IMR-90 (cell line): Measurements from ENCODE around the gene PRORP. TPM values are rescaled to one million over a fixed set of nuclear protein-coding genes. Genes with fewer than 3 reads are reported as not detected.

Source experiments
- ATAC-seq: fragments of 200-7000 bp; cut with Tn5 transposase; 2 replicates; pipeline ENCODE4 v1.9.1; 2020; ENCODE audit warnings: low read depth, mild to moderate bottlenecking, moderate library complexity
- BruUV-seq: library from RNA; stranded (reverse); fragments of 400-500 nt; replicated peaks from 2 replicates; lab custom pipeline; 2021; lab: Mats Ljungman, UMichigan
- CTCF ChIA-PET: fragments of 300-600 bp; formaldehyde crosslinking; extraction: SDS; loops from one replicate; lab custom pipeline; 2021; ENCODE audit warnings: antibody characterized with exemption; lab: Yijun Ruan, JAX
- POLR2A ChIA-PET: fragments of 300-600 bp; sonication (Branson Sonifier 250); formaldehyde crosslinking; loops from one replicate; lab custom pipeline; 2022; ENCODE audit warnings: antibody characterized with exemption; ENCODE audit not compliant: unreplicated experiment; lab: Charles Lee
- DNase-seq: peaks from one replicate; pipeline ENCODE4 v3.0.0; 2013
- H2AFZ ChIP-seq: replicated peaks from 2 replicates; pipeline ENCODE3; 2013; ENCODE audit warnings: low read length, mild to moderate bottlenecking; ENCODE audit not compliant: poor library complexity
- H2AK5ac ChIP-seq: 2 replicates; pipeline ENCODE4 v1.6.1; 2013; ENCODE audit warnings: low read depth, low read length, inconsistent platforms
- H2AK9ac ChIP-seq: replicated peaks from 2 replicates; pipeline ENCODE3; 2013; ENCODE audit warnings: mild to moderate bottlenecking, low read depth, low read length, moderate library complexity; ENCODE audit not compliant: poor library complexity
- H2BK120ac ChIP-seq: 2 replicates; pipeline ENCODE4 v1.6.1; 2013; ENCODE audit warnings: low read depth, low read length, inconsistent platforms
- H2BK15ac ChIP-seq: 3 replicates; pipeline ENCODE4 v1.6.1; 2013; ENCODE audit warnings: low read depth, low read length, inconsistent platforms
- H2BK20ac ChIP-seq: 2 replicates; pipeline ENCODE4 v1.6.1; 2013; ENCODE audit warnings: low read depth, mild to moderate bottlenecking, inconsistent platforms, low read length, moderate library complexity
- H2BK5ac ChIP-seq: 2 replicates; pipeline ENCODE4 v1.6.1; 2013; ENCODE audit warnings: mild to moderate bottlenecking, low read depth, low read length, inconsistent platforms; ENCODE audit not compliant: poor library complexity, severe bottlenecking
- H3K14ac ChIP-seq: replicated peaks from 2 replicates; pipeline ENCODE4 v1.6.1; 2013; ENCODE audit warnings: low read depth, low read length, inconsistent platforms
- H3K18ac ChIP-seq: 2 replicates; pipeline ENCODE4 v1.6.1; 2013; ENCODE audit warnings: low read depth, low read length, control low read depth
- H3K23ac ChIP-seq: 2 replicates; pipeline ENCODE4 v1.6.1; 2013; ENCODE audit warnings: low read depth, low read length, inconsistent platforms
- H3K27ac ChIP-seq: 2 replicates; pipeline ENCODE4 v1.5.1; 2013; ENCODE audit warnings: mild to moderate bottlenecking, control low read depth, low read length; ENCODE audit not compliant: insufficient read depth
- H3K27me3 ChIP-seq: 2 replicates; pipeline ENCODE4 v1.6.1; 2013; ENCODE audit warnings: low read length; ENCODE audit not compliant: control insufficient read depth, insufficient read depth
- H3K36me3 ChIP-seq: 2 replicates; pipeline ENCODE4 v1.6.1; 2013; ENCODE audit warnings: low read length, mixed read lengths; ENCODE audit not compliant: control insufficient read depth, insufficient read depth
- H3K4ac ChIP-seq: 2 replicates; pipeline ENCODE4 v1.6.1; 2013; ENCODE audit warnings: low read depth, low read length, inconsistent platforms
- H3K4me1 ChIP-seq: 2 replicates; pipeline ENCODE4 v1.6.1; 2013; ENCODE audit warnings: low read length, mixed read lengths; ENCODE audit not compliant: control insufficient read depth, insufficient read depth
- H3K4me2 ChIP-seq: 2 replicates; pipeline ENCODE4 v1.6.1; 2013; ENCODE audit warnings: low read depth, mild to moderate bottlenecking, control low read depth, low read length, moderate library complexity
- H3K4me3 ChIP-seq: 2 replicates; pipeline ENCODE4 v1.5.1; 2013; ENCODE audit warnings: low read depth, mild to moderate bottlenecking, control low read depth, low read length, moderate library complexity; ENCODE audit not compliant: insufficient read depth
- H3K56ac ChIP-seq: 2 replicates; pipeline ENCODE4 v1.6.1; 2013; ENCODE audit warnings: low read length, inconsistent platforms; ENCODE audit not compliant: insufficient read depth; ENCODE audit errors: extremely low read depth
- H3K79me1 ChIP-seq, 2 experiments: 2 replicates each; pipeline ENCODE4 v1.6.1; 2013; ENCODE audit warnings: low read length in 2 of 2, inconsistent platforms in 1 of 2, low read depth in 1 of 2
- H3K9ac ChIP-seq: 2 replicates; pipeline ENCODE4 v1.6.1; 2013; ENCODE audit warnings: low read depth, low read length, control low read depth
- H3K9me1 ChIP-seq: 2 replicates; pipeline ENCODE4 v1.6.1; 2013; ENCODE audit warnings: low read length, inconsistent platforms; ENCODE audit not compliant: insufficient read depth
- H3K9me3 ChIP-seq: 2 replicates; pipeline ENCODE4 v1.6.1; 2013; ENCODE audit warnings: low read length; ENCODE audit not compliant: control insufficient read depth, insufficient read depth
- H4K20me1 ChIP-seq: 2 replicates; pipeline ENCODE4 v1.6.1; 2013; ENCODE audit warnings: low read length, inconsistent platforms; ENCODE audit not compliant: insufficient read depth
- H4K5ac ChIP-seq: 2 replicates; pipeline ENCODE4 v1.6.1; 2013; ENCODE audit warnings: mild to moderate bottlenecking, low read depth, low read length, control low read depth
- H4K8ac ChIP-seq, 2 experiments: 2 replicates each; pipeline ENCODE4 v1.6.1; 2013; ENCODE audit warnings: low read depth in 2 of 2, low read length in 2 of 2, control low read depth in 1 of 2, inconsistent platforms in 1 of 2
- H4K91ac ChIP-seq: 2 replicates; pipeline ENCODE4 v1.6.1; 2013; ENCODE audit warnings: low read depth, low read length, inconsistent platforms; ENCODE audit not compliant: insufficient read depth
- CHD1 ChIP-seq: IDR thresholded peaks from 2 replicates; pipeline ENCODE4 v1.6.1; 2012; ENCODE audit warnings: low read depth, low read length, improper control_type of control experiment
- FOS ChIP-seq: fragments of 150-350 bp; IDR thresholded peaks from 2 replicates; pipeline ENCODE4 v1.6.1; 2016; ENCODE audit warnings: low read depth, low read length
- MXI1 ChIP-seq: IDR thresholded peaks from 2 replicates; pipeline ENCODE4 v1.6.1; 2012; ENCODE audit warnings: low read depth, mild to moderate bottlenecking, low read length, moderate library complexity, borderline replicate concordance
- NFE2L2 ChIP-seq: fragments of 150-350 bp; IDR thresholded peaks from 2 replicates; pipeline ENCODE4 v1.6.1; 2016; ENCODE audit warnings: low read depth, mild to moderate bottlenecking, low read length
- SMC3 ChIP-seq: fragments of 150-350 bp; IDR thresholded peaks from 2 replicates; pipeline ENCODE4 v1.6.1; 2016; ENCODE audit warnings: low read depth, mild to moderate bottlenecking, antibody characterized with exemption, low read length, moderate library complexity
- WGBS, 2 experiments: methylation state at CpG; one replicate each; pipeline versions ENCODE4 v1.1.5 to v1.1.7; 2013; ENCODE audit warnings: missing lambda C conversion rate in 2 of 2; ENCODE audit not compliant: insufficient read length in 1 of 2; ENCODE audit errors: extremely low coverage in 2 of 2; 5-methylcytosine and 5-hydroxymethylcytosine counted together
- dilution Hi-C: fragments of 300-500 bp; cut with HindIII; formaldehyde crosslinking; loops from one replicate; pipeline ENCODE4 v1.14.3; 2018; ENCODE audit warnings: low sequenced_read_pairs; ENCODE audit not compliant: unreplicated experiment
- in situ Hi-C: fragments of 300-500 bp; cut with MboI; formaldehyde crosslinking; loops from 3 replicates; pipeline ENCODE4 v1.14.3; 2019; ENCODE audit warnings: low sequenced_read_pairs, inconsistent platforms, mixed read lengths
- intact Hi-C: fragments of 100-400 bp; cut with micrococcal nuclease; formaldehyde crosslinking; loops from 2 replicates; pipeline ENCODE4 v1.10.0; 2022
- polyA plus RNA-seq, 3 experiments: library from polyadenylated mRNA; depleted of rRNA; stranded (reverse); fragments of >200 nt; gene quantifications; 2 replicates each; pipeline ENCODE4 v1.2.3, GENCODE V29; 2012; ENCODE audit warnings: low replicate concordance in 1 of 3
- total RNA-seq: library from RNA; depleted of rRNA; stranded (reverse); fragments of >200 nt; gene quantifications from 2 replicates; pipeline ENCODE4 v1.2.3, GENCODE V29; 2012
- TF ChIP-seq, protein P1 (sequence below): fragments of 150-350 bp; IDR thresholded peaks from 2 replicates; pipeline ENCODE4 v1.6.1; 2017; ENCODE audit warnings: mild to moderate bottlenecking, antibody characterized with exemption, low read length, low read depth

PRORP gene
- total and polyA plus RNA-seq, 2 of the 4 experiments (the other 2 are of a cell fraction), result 18.0 to 50.5 TPM

DNA sequence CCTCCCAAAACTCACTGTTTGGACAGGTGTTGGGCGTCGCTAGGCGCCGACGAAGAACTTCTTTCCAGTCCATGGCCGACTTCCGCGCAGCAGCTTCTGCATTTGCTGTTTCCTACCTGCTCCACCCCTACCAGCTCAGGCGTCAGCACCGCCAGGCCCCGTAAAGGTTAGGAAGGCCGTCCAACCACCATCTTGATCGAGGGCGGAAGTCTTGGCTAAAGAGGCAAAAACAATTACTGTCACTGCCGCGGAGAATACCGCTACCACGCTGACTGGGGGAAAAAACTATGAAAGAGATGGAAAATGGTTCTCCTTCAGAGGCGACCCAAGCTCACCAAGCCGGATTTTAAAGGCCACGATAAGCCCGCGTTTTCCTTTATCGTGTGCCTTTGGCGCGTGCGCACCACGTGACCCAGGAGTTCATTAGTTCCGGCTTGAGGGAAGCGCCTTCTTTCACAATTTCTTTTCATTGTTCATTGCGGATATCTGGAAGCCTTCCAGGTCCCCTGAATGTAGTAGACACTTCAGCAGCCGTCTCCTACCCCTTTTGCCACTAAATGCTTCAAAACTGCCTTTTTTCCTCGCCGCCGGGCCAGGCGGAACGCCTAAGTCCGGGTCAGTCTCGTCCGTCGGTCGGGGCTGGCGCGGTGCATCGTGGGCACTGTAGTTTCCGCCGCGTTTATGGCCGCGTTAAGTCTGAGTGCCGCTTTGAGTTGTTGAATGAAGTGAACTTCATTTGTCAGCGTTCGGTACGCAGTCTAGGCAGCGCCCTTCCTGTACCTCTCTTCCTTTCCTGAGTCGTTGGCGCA, at the start of gene PRORP, which contains the start of gene PPP2R3C (continued):
- TF ChIP-seq, protein P1, sequence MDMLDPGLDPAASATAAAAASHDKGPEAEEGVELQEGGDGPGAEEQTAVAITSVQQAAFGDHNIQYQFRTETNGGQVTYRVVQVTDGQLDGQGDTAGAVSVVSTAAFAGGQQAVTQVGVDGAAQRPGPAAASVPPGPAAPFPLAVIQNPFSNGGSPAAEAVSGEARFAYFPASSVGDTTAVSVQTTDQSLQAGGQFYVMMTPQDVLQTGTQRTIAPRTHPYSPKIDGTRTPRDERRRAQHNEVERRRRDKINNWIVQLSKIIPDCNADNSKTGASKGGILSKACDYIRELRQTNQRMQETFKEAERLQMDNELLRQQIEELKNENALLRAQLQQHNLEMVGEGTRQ, result peak; percentile 98
- TF ChIP-seq FOS, result no peak
- TF ChIP-seq CHD1, result peak; percentile 54; the same call in 1 of the 2 replicates

DNA sequence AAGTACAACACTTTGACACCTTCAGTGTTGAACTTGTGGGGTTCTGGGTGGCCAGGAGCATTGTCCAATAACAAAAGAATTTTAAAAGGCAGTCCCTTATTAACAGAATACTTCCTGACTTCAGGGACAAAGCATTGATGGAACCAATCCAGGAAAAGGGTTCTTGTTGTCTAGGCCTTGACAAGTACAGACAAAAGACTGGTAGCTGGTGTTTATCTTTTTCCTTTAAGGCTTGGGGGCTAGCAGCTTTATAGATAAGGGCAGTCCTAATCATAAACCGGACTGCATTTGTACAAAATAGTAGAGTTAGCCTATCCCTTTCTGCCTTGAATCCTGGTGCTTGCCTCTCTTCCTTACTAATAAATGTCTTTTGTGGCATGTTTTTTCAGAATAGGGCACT, 48.9 kb upstream of the PRORP start:
- H3K79me1 ChIP-seq, result peaks cover 8 to 10% of the 10 kb centered on the region in 2 experiments; a peak in 3 of 4 replicates
- dilution Hi-C loops, result no loop called here
- no peaks in the 10 kb centered on the region for H3K9me3 ChIP-seq
- no peaks in the 10 kb centered on the region for H4K20me1 ChIP-seq
- H3K18ac ChIP-seq, result no peak overlapping the region
- H3K14ac ChIP-seq, result no peak overlapping the region
- DNase-seq, result no peak
- H3K27ac ChIP-seq, result no peak overlapping the region
- H3K4ac ChIP-seq, result no peak overlapping the region
- no CpG with 5 or more reads among the region's 1 CpG for WGBS, 2 experiments
- no peak overlapping the region for H3K4me3 ChIP-seq
- H2AK9ac ChIP-seq, result no peak overlapping the region
- H3K23ac ChIP-seq, result no peak overlapping the region
- no peak overlapping the region for H2BK5ac ChIP-seq
- no peak overlapping the region for H2AFZ ChIP-seq
- no peak overlapping the region for H4K5ac ChIP-seq
- no peaks in the 10 kb centered on the region for H3K9me1 ChIP-seq
- no peak overlapping the region for H4K8ac ChIP-seq
- no peak overlapping the region for H2BK120ac ChIP-seq
- H2BK15ac ChIP-seq, result no peak overlapping the region
- H3K9ac ChIP-seq, result no peak overlapping the region
- H3K4me2 ChIP-seq, result no peak overlapping the region
- H3K4me1 ChIP-seq, result no peaks in the 10 kb centered on the region
- in situ Hi-C loops, result no loop called here
- no TSS peak for BruUV-seq
- H3K36me3 ChIP-seq, result peaks cover 16% of the 10 kb centered on the region
- no peak for ATAC-seq
- no peak overlapping the region for H2BK20ac ChIP-seq
- ChIA-PET POLR2A (no interaction called here), CTCF (no interaction called here)
- TF ChIP-seq SMC3, result no peak
- TF ChIP-seq NFE2L2, result no peak
- TF ChIP-seq MXI1, result no peak
- no peak for TF ChIP-seq CHD1
- H3K27me3 ChIP-seq, result no peaks in the 10 kb centered on the region
- H3K56ac ChIP-seq, result no peak overlapping the region
- no peak overlapping the region for H4K91ac ChIP-seq
- H2AK5ac ChIP-seq, result no peak overlapping the region
- intact Hi-C loops, result no loop called here
